Measurements from ENCODE around the gene COX19.

COX19 gene

GRCh38 chr7:990352-990932, 15.1 kb upstream of the COX19 start:
- TF ChIP-seq, protein P1, sequence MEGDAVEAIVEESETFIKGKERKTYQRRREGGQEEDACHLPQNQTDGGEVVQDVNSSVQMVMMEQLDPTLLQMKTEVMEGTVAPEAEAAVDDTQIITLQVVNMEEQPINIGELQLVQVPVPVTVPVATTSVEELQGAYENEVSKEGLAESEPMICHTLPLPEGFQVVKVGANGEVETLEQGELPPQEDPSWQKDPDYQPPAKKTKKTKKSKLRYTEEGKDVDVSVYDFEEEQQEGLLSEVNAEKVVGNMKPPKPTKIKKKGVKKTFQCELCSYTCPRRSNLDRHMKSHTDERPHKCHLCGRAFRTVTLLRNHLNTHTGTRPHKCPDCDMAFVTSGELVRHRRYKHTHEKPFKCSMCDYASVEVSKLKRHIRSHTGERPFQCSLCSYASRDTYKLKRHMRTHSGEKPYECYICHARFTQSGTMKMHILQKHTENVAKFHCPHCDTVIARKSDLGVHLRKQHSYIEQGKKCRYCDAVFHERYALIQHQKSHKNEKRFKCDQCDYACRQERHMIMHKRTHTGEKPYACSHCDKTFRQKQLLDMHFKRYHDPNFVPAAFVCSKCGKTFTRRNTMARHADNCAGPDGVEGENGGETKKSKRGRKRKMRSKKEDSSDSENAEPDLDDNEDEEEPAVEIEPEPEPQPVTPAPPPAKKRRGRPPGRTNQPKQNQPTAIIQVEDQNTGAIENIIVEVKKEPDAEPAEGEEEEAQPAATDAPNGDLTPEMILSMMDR (IDR thresholded peaks at IDR 0.05; ENCODE audit: insufficient read depth, low read length, poor library complexity, severe bottlenecking), result no peak
- Histone ChIP-seq H3K27me3 (replicated peaks; ENCODE audit: control insufficient read depth, insufficient read depth, low read length) (no peaks in the 10 kb centered on the region), H3K36me3 (ENCODE audit: control insufficient read depth, insufficient read depth, low read length) (no peaks in the 10 kb centered on the region), H3K4me3 (replicated peaks; ENCODE audit: low read depth, low read length) (no peak overlapping the region)
- DNase-seq (ENCODE audit: extremely low read depth, insufficient read length), result no peak

DNA sequence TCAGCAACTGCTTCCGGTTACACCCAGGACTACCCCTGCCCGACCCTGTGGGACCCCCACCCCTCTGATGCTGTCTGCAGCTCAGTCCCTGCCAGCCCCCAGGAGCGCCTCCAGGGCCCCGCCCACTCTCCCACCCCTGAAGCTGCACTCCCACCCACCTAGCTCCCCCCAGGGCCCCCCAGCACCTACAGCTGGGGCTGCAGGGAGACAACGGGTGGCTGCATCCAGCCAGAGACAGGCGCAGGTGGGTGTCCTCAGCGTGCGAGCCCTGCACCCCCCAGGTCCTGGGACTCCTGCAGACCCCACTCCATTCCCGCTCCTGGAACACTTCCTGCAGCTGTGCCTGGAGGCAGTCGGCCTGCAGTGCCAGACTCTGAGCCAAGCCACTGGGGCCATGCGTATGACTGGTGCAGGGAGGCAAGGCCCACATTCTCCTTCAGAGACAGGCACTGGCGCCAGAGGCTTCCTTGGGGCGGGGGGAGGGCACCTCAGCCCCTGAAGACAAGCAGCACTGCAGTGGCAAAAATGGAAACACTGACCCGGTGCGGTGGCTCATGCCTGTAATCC, 13.7 kb upstream of the COX19 start:
- DNase-seq (ENCODE audit: extremely low read depth, insufficient read length), result no peak
- H3K4me3 ChIP-seq (replicated peaks; ENCODE audit: low read depth, low read length), result no peak overlapping the region
- H3K27me3 ChIP-seq (replicated peaks; ENCODE audit: control insufficient read depth, insufficient read depth, low read length), result no peaks in the 10 kb centered on the region; the same call in 1 of the 2 replicates
- TF ChIP-seq, protein P1 (IDR thresholded peaks at IDR 0.05; ENCODE audit: insufficient read depth, low read length, poor library complexity, severe bottlenecking), result no peak
- no peaks in the 10 kb centered on the region for H3K36me3 ChIP-seq (ENCODE audit: control insufficient read depth, insufficient read depth, low read length)

GRCh38 chr7:988426-988911, 13.1 kb upstream of the COX19 start:
- Histone ChIP-seq H3K36me3 (ENCODE audit: control insufficient read depth, insufficient read depth, low read length) (no peaks in the 10 kb centered on the region), H3K27me3 (replicated peaks; ENCODE audit: control insufficient read depth, insufficient read depth, low read length) (no peaks in the 10 kb centered on the region; the same call in 1 of the 2 replicates), H3K4me3 (replicated peaks; ENCODE audit: low read depth, low read length) (no peak overlapping the region)
- DNase-seq (ENCODE audit: extremely low read depth, insufficient read length), result no peak
- TF ChIP-seq, protein P1 (IDR thresholded peaks at IDR 0.05; ENCODE audit: insufficient read depth, low read length, poor library complexity, severe bottlenecking), result no peak

GRCh38 chr7:987909-988308, 12.6 kb upstream of the COX19 start:
- Histone ChIP-seq H3K4me3 (replicated peaks; ENCODE audit: low read depth, low read length) (no peak overlapping the region), H3K36me3 (ENCODE audit: control insufficient read depth, insufficient read depth, low read length) (no peaks in the 10 kb centered on the region), H3K27me3 (replicated peaks; ENCODE audit: control insufficient read depth, insufficient read depth, low read length) (no peaks in the 10 kb centered on the region; the same call in 1 of the 2 replicates)
- TF ChIP-seq, protein P1 (IDR thresholded peaks at IDR 0.05; ENCODE audit: insufficient read depth, low read length, poor library complexity, severe bottlenecking), result no peak
- DNase-seq (ENCODE audit: extremely low read depth, insufficient read length), result no peak

GRCh38 chr7:986766-987751, 11.7 kb upstream of the COX19 start:
- no peaks in the 10 kb centered on the region for H3K36me3 ChIP-seq (ENCODE audit: control insufficient read depth, insufficient read depth, low read length)
- TF ChIP-seq, protein P1 (IDR thresholded peaks at IDR 0.05; ENCODE audit: insufficient read depth, low read length, poor library complexity, severe bottlenecking), result no peak
- H3K4me3 ChIP-seq (replicated peaks; ENCODE audit: low read depth, low read length), result no peak overlapping the region
- DNase-seq (ENCODE audit: extremely low read depth, insufficient read length), result no peak
- no peaks in the 10 kb centered on the region; the same call in 1 of the 2 replicates for H3K27me3 ChIP-seq (replicated peaks; ENCODE audit: control insufficient read depth, insufficient read depth, low read length)

Measured in GM06990 (cell line).